GM19395 (cell line): ENCODE data around the gene DBF4B.
"Not testable (repeated sequence)": the region's sequence is repeated elsewhere in the genome, so short reads cannot be mapped to it uniquely, and the experiment has no call there.

Experiments used
- ATAC-seq: cut with Tn5 transposase; IDR thresholded peaks from one replicate; pipeline ENCODE4 v1.9.1; 2021; ENCODE audit warnings: mild to moderate bottlenecking, moderate library complexity; ENCODE audit not compliant: unreplicated experiment

The DBF4B gene, protein sequence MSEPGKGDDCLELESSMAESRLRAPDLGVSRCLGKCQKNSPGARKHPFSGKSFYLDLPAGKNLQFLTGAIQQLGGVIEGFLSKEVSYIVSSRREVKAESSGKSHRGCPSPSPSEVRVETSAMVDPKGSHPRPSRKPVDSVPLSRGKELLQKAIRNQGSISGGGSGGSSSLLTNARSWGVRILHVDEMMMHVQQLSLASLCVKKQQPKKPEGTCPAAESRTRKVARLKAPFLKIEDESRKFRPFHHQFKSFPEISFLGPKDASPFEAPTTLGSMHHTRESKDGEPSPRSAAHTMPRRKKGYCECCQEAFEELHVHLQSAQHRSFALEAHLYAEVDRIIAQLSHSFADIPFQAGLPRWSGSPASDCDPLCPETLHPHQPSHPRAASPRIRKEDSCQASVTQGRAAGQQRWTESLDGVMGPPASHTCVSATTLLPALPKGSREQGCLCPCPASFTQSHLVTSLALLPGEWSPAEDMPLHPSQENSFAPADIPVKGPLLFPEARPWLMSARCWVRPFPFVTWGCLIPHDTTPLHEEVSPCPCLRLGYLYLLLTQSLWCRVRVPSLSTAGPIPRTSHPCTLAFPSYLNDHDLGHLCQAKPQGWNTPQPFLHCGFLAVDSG

DNA sequence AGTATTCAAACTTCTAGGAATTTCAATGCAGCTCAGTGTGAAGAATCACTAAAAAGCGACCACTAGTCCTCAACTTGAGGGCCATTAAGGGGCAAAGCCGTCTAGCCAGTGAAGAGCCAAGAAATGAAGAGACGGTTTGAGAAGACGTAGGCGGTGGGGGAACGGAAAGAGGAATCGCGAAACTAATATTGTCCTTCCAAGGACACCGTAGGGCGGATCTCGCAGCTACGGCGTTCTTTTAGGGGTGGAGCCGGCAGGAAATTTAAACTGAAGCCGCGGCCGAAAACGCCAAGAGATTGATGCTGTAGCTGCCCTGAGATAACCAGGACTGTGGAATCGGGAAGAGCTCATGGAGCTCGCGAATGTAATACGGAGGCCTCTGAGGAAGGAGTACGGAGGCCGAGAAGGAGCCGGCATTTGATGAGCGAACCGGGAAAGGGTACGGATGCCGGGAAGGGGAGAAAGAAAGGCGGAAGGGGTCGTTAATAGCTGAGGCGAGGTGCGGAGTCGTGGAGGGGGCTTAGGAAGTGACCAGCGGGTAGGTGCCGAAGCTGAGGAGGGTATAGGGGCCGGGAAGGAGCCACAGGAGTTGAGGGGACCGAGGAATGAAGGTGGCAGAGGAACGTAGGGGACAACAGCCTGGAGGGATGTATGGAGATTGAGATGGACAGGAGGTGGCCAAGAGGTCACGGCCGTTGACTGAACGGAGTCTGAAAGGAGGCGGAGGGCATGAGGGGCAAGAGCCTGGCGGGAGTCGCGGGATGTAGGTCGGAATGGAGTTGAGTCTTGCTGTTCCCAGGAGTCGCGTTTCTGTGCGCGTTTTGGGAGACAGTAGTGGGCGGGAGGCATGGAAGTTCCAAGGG, at the start of gene DBF4B:
TSS of gene DBF4B (plus strand) at position 265 of the 863 bp plus-strand sequence. CDS start at position 421, 156 bp downstream.
- no peak for ATAC-seq

DNA sequence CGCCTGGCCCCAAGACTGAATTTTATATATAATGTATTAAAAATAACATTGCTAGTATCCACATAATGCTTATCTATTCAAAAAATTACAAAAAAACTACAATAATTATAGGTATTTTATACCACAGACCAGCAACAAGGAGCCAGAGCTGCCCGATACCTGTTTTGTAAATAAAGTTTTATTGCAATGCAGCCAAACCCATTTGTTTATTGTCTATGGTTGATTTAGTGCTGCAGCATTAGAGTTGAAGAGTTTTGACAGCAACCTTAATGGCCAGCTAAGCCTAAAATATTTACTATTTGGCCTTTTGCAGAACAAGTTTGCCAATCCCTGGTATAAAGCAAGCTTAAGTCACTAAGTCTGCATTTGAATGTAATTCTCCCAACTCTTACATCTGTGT, 46.6 kb upstream of the DBF4B start:
- no peak for ATAC-seq

DNA sequence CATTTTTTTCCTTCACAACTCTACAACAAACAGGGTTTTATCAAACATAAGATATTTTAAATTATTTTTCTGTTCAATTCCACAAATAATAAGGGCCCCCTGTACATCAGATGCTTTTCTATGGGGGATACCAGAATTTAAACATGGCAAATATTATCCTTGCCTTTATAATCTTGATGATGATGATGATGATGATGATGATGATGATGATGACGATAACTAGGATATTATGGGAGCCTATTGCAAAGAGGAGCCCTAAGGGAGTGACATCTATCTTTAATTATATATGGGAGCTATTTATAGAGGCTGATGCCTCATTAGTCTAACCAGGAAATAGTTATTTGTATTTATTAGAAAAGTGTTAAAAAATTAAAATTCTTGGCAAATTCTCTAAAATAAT, 45.4 kb upstream of the DBF4B start:
- no peak for ATAC-seq

DNA sequence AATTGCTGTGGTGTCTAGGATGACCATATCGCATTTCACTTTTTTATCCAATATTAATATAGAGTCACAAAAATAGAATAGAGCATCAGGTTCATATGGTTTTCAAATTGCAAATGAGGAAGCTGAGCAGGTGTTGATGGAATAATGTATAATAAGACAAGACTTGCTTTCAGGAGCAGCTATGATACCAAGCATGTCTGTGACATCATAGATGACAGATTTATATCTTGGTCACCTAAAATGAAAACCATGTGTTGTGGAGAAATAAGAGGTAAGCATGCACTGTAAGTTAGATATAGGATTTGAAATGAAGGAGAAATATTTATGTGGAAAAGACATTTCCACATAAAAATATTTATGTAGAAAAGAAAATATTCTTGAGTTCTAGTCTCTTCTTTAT, 43.6 kb upstream of the DBF4B start:
- ATAC-seq, result no peak

DNA sequence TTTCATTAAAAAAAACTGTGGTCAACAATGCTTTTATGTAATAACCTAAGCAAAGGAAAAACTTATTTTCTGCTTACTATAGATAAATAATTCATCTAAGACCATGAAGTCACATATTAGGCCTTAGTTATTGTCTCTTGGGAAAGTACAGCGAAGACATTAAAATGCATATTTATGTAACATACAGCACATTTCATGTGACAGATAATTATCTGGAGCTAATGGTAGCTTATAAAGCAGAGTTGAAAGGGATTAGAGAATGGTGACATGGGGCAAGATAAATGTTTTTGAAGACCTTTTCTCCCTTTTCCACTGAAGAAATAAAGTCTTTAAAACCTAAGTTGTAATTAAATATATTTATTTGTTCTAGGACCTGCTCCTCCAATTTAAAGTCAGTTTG, 42.5 kb upstream of the DBF4B start:
- ATAC-seq, result no peak

DNA sequence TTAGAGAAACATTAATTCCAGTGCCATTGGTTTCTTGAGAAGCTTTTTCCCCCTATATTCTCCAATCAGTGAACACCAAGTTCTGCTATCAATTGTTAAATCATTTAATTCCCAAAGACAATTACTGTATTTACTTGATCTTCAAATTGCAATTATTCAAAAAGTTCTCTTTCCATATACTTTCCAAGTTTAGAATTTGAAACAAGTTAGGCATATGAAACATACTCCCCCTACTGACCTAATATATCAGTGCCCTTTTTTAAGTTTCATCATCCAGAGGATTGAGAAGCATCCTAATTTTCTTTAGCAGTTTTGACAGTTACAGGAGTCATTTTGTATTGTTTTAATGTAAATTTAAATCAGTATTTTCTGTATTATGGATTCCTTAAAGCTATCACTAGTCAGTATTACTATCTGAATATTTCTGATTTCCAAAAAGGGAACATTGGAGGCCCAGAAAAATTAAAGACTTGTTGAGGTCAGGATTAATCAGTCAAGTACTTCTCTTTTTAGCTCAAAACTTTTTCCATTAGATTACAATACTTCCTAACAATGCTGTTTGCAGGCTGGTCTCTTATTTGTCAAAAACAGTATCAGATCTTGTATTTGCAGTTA, 35.9 kb upstream of the DBF4B start:
- ATAC-seq, result no peak

DNA sequence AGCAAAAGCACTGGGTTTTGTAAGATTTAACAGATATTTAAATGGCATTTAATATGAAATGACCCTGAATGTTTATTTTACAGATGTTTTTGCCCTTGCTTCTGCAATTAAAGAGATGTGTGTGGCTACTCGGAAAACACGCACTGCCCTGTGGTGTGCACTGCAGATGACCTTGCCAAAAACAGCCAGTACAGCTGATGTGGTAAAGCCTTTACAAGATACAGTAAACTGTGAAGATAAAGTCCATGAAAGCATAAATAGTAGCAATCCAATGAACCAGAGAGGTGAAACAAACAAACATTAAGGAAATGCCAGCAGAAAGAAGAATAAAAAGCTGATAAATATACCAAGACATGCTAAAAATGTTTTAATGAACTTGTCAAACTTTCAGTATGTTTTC, 34.6 kb upstream of the DBF4B start:
- no peak for ATAC-seq

DNA sequence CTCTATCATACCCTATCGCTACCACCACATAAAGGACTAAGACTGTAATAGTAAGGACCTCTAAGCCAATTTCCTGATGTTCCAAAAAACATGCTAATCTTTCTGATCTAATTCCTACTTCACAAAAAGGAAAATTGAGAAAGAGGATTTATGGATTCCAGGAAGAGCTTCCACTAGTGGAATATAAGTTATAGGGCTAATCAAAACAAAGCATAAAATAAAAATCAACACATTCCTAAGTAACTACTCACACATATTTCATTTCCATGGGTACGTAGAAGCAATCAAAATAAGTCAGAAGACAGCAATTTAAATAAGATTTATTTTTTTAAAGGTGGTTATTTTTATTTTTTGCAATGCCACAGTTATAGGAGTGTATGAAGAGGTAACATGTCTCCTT, 31.3 kb upstream of the DBF4B start:
- ATAC-seq, result no peak

DNA sequence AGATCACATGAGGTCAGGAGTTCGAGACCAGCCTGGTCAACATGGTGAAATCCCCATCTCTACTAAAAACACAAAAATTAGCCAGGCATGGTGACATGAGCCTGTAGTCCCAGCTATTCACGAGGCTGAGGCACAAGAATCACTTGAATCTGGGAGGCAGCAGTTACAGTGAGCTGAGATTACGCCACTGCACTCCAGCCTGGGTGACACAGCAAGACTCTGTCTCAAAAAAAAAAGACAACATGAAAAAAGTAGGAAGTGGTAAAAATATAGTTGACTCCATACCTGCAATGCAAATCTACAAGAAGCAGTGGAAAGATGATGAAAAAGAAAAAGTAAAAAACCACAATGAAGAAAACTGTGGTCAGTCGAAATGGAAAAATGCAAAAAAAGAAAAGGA, 25.2 kb upstream of the DBF4B start:
- not testable (repeated sequence) for ATAC-seq

DNA sequence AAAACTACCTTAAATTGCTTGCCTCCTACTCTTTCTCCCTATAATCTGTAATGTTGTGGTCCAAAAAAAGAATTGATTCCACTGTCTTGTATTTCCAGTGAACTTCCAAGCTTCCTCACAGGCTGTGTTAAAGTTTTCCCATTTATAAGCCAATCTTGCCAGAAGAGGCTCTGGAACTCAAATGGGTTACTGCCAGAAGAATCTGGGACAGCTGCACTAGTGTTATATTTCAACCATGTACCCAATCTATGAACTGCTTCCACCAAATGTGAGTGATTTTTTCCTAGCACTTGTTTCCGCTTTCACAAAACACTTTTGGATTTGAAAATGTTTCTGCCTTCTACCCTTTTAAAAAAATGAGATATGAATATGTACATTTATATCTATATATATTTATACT, 20.7 kb upstream of the DBF4B start:
- no peak for ATAC-seq

DNA sequence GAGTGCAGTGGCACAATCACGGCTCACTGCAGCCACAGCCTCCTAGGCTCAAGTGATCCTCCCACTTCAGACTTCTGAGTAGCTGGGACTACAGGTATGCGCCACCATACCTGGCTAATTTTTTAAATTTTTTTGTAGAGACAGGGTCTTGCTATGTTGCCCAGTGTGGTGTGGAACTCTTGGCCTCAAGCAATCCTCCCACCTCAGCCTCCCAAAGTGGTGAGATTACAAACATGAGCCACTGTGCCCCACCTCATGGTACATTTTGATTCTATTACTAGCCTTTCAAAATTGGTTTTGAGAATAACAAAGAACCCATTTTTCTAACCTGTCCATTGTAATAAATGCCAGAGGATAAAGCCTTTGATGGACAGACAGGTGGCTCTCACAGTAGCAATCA, 20.3 kb upstream of the DBF4B start:
- ATAC-seq, result no peak

DNA sequence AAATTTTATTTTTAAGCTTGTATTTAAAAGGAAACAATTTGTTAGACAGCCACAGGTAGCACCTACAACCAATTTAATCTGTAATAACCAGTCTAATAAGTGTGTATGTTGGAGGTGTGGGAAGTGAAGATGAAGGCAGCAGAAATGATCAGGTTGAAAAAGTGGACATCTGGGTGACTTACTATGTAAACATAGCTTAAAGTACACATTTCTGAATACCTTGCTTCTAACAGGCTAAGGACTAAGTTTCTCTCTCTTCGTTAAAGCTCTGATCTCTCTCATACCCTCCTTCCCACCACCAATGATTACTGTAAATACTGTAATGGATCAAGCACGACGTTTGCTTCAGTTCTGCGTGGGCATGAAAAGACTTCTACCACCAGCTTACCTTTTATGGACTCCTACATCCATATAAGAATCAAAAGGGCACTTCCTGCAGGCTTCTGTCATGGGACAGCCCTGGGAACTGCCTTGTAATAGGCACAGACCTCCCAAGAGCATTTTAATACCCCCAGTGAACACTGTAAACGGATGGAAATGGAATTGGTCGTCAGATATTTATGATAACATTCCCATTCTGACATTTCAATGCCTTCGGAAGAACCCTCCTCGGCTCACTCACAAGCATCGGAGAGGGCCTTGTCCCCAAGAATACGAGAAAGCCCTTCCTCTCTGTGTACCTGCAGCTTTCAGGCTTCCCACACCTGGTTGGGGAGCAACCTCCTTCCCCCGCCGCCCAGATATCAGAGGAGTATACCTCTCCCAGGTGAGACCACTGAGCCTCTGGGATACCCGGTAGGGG, 19.6 kb upstream of the DBF4B start:
- ATAC-seq, result no peak

DNA sequence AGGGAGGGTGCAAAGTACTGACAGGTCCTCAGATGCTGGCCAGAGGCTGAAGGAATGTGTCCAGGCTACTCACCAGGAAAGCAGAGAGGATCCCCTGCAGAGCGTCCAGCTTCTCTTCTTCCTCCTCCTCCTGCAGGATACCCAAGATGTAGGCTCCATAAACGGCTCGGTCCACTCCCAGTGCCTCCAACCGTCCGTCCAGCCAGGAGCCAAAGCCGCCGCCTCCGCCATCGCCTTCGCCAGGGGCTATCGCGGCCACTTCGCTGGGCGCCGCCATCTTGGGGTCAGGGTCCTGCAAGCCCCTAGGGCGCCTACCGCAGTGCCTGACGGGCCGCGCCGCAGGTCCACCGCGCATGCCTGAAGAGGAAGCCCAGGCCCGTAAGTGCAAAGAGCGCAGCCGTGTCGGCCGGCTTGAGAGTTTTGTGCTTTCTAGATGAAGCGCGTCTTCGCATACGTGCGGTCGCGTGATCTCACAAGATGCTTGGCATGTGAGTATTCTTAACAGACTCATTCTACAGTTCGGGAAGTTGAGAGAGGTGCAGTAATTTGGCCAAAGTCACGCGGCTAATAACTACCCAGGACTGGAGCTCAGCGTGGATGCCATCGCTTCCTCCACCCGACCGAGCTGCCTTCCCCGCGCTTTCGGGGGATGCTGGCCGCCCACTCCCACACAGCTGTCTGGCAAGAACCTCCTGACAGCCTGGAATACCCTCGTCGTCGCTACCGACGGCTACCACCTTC, 18.8 kb upstream of the DBF4B start, which contains the start of gene CCDC43:
TSS of gene CCDC43 (minus strand) at position 300 of the 741 bp plus-strand sequence. CDS start at position 277, 23 bp downstream.
- peak; percentile 84 for ATAC-seq

DNA sequence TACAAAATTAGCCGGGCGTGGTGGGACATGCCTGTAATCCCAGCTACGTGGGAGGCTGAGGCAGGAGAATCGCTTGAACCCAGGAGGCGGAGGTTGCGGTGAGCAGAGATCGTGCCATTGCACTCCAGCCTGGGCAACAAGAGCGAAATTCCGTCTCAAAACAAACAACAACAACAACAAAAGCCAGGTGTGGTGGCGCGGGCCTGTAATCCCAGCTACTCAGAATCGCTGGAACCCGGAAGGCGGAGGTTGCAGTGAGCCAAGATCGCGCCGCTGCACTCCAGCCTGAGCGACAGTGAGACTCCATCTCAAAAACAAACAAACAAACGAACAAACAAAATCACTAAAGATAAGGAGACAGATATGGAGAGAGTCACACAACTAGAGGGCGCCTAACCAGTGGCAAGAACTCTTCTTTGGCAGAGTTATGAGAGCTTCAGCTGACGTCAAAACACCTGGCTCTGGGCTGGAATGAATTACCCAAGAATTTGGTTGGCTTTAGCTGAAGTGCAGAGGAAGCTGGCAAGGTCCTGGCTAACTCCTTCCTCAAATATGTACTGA, 17.6 kb upstream of the DBF4B start:
- not testable (repeated sequence) for ATAC-seq

DNA sequence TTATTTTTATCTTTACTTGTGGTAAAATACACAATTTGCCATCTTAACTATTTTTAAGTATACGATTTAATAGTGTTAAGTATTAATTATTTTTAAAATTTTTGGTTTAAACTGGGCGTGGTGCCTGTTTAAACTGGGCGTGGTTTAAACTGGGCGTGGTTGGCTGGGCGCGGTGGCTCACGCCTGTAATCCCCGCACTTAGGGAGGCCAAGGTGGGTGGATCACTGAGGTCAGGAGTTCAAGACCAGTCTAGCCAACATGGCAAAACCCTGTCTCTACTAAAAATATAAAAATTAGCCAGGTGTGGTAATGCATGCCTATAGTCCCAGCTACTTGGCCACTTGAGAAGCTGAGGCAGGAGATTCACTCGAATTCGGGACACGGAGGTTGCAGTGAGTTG, 14.9 kb upstream of the DBF4B start:
- no peak for ATAC-seq

DNA sequence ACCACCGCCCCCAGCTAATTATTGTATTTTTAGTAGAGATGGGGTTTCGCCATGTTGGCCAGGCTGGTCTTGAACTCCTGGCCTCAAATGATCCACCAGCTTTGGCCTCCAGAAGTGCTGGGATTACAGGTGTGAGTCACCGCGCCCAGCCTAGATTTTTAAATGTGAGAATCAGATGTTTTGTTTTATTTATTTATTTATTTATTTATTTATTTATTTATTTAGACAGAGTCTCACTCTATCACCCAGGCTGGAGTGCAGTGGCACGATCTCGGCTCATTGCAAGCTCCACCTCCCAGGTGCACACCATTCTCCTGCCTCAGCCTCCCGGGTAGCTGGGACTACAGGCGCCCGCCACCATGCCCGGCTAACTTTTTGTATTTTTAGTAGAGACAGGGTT, 8.2 kb upstream of the DBF4B start:
- not testable (repeated sequence) for ATAC-seq

DNA sequence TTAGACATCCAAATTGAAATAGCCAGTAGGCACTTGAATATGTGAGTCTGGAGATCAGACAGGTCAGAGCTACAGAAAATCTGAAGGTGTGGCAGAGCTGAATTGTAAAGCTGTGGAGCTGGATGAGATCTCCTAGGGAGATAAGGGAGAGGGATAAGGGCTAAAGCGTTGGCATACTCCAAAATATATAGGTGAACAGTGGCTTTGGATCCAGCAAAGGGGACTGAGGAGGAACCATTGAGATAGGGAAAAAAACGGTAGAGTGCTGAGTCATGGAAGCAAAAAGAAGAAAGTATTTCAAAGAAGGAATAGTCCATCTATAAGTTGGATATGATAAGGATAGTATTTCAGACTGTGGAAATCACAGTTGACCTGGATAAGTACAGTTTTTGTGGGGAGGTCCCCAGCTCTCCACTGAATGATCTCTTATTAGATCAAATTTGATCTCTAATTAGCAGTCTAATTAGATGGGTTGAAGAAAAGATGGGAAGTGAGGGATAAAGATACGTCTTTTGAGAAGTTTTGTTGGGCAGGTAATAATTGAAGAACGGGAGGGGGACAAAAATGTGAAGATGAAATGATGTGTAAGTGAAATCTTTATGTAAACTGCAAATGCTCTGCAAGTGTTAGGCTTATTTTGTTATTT, 587 bp upstream of the DBF4B start:
- ATAC-seq, result no peak

DNA sequence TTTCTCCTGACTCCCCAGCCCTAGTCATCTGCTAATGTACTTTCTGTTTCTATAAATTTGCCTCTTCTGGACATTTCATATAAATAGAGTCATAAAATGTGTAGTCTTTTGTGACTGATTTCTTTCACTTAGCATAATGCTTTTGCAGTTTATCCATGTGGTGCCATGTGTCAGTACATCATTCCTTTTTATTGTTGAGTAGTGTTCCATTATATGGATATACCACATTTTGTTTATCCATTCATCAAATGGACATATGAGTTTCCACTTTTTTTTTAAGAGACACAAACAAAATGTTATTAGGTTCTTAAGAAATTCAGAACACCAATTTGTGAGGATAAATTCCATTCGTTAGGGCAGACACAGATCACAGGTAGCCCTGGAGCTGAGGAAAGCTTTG, 11.0 kb downstream of the DBF4B start:
- ATAC-seq, result no peak

DNA sequence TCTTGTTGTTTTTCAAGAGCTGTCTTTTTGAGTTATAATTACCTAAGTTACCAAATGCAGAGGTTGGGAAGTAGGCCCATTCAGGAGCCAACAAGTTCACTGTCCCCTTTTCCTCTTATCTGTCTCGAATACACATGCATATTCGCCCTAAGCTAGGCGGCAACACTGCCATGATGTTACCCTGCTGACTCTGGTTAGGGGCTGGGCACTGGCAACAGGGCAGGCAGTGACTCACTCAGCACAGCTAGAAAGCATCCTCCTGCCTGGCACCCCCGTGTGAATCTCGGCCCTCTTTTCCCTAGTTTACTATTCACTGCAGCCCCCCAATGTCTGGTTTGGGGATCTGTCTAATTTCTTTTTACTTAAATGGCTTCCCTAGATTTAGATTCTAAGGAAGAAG, 13.8 kb downstream of the DBF4B start:
- ATAC-seq, result no peak
